Measurements from ENCODE around the gene GSK3A. TPM values are rescaled to one million over a fixed set of nuclear protein-coding genes. Genes with fewer than 3 reads are reported as not detected.

Gene GSK3A
- total and polyA plus RNA-seq, 2 experiments from 2014 or later: 17.7 to 40.7 TPM

DNA sequence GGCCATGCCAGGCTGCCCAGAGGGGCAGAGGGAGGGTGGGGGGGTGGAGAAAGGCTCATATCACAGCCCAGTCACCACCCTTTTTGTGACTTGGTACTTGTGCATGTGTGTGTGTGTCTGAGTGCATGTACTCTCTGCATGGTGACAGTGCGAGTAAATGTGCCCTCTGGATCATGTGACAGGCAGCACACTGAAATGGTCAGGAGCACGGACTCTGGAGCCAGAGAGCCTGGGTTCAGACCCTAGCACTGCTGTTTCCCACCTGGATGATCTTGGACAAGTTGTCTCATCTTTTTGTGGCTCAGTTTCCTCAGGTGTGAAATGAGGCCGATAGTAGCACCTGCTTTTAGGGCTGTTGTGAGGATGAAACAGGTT is 28.6 kb upstream of the GSK3A start:
- peaks cover 13% of the 10 kb centered on the region; the same call in 2 of the 3 replicates for H3K36me3 Mint-ChIP-seq (ENCODE audit: low read depth)
- Histone ChIP-seq H4K20me1 (replicated peaks; ENCODE audit: insufficient read depth) (no peaks in the 10 kb centered on the region), H3K4me1 (ENCODE audit: insufficient read depth) (peaks cover 9% of the 10 kb centered on the region; the same call in 1 of the 2 replicates), H3K9me2 (ENCODE audit: insufficient read depth) (no peaks in the 10 kb centered on the region), H3K36me3 (ENCODE audit: insufficient read depth) (no peaks in the 10 kb centered on the region), H3K4me2 (no peak overlapping the region), H3F3A (replicated peaks; ENCODE audit: low read depth) (0 out of 2 replicates have a peak, but pooled peaks cover 4% of the 10 kb centered on the region), H3K4me3 (no peak overlapping the region), H3K79me2 (replicated peaks; ENCODE audit: insufficient read depth) (peaks cover 6% of the 10 kb centered on the region; the same call in 1 of the 2 replicates), H2AFZ (no peak overlapping the region), H3K27ac (ENCODE audit: low read depth) (no peak overlapping the region), H3K27me3 (ENCODE audit: insufficient read depth) (peaks cover 8% of the 10 kb centered on the region; the same call in 1 of the 2 replicates)
- ATAC-seq (no peak), DNase-seq (ENCODE audit: low spot score) (no peak)
- H3K4me1 Mint-ChIP-seq: peaks cover 27% of the 10 kb centered on the region
- peak overlapping the region; percentile 34; the same call in 1 of the 3 replicates for H3K4me3 Mint-ChIP-seq
- no peaks in the 10 kb centered on the region; the same call in 2 of the 3 replicates for H3K9me3 Mint-ChIP-seq
- H3K27me3 Mint-ChIP-seq (ENCODE audit: insufficient read depth, low read depth, poor library complexity): peaks cover 4% of the 10 kb centered on the region
- TF ChIP-seq, protein P1, sequence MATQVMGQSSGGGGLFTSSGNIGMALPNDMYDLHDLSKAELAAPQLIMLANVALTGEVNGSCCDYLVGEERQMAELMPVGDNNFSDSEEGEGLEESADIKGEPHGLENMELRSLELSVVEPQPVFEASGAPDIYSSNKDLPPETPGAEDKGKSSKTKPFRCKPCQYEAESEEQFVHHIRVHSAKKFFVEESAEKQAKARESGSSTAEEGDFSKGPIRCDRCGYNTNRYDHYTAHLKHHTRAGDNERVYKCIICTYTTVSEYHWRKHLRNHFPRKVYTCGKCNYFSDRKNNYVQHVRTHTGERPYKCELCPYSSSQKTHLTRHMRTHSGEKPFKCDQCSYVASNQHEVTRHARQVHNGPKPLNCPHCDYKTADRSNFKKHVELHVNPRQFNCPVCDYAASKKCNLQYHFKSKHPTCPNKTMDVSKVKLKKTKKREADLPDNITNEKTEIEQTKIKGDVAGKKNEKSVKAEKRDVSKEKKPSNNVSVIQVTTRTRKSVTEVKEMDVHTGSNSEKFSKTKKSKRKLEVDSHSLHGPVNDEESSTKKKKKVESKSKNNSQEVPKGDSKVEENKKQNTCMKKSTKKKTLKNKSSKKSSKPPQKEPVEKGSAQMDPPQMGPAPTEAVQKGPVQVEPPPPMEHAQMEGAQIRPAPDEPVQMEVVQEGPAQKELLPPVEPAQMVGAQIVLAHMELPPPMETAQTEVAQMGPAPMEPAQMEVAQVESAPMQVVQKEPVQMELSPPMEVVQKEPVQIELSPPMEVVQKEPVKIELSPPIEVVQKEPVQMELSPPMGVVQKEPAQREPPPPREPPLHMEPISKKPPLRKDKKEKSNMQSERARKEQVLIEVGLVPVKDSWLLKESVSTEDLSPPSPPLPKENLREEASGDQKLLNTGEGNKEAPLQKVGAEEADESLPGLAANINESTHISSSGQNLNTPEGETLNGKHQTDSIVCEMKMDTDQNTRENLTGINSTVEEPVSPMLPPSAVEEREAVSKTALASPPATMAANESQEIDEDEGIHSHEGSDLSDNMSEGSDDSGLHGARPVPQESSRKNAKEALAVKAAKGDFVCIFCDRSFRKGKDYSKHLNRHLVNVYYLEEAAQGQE (IDR thresholded peaks at IDR 0.05; ENCODE audit: unreplicated experiment): no peak
- no peak for TF ChIP-seq STAT1 (IDR thresholded peaks at IDR 0.05; ENCODE audit: unreplicated experiment)
- TF ChIP-seq EZH2 (IDR thresholded peaks at IDR 0.05; ENCODE audit: low read depth, unreplicated experiment): no peak
- TF ChIP-seq, protein P2, sequence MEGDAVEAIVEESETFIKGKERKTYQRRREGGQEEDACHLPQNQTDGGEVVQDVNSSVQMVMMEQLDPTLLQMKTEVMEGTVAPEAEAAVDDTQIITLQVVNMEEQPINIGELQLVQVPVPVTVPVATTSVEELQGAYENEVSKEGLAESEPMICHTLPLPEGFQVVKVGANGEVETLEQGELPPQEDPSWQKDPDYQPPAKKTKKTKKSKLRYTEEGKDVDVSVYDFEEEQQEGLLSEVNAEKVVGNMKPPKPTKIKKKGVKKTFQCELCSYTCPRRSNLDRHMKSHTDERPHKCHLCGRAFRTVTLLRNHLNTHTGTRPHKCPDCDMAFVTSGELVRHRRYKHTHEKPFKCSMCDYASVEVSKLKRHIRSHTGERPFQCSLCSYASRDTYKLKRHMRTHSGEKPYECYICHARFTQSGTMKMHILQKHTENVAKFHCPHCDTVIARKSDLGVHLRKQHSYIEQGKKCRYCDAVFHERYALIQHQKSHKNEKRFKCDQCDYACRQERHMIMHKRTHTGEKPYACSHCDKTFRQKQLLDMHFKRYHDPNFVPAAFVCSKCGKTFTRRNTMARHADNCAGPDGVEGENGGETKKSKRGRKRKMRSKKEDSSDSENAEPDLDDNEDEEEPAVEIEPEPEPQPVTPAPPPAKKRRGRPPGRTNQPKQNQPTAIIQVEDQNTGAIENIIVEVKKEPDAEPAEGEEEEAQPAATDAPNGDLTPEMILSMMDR (conservative IDR thresholded peaks at IDR 0.05; ENCODE audit: low read depth in 2 of 2): no peak
- no peak for TF ChIP-seq NANOG (IDR thresholded peaks at IDR 0.05; ENCODE audit: borderline replicate concordance)
- no peak for TF ChIP-seq JUNB (IDR thresholded peaks at IDR 0.05; ENCODE audit: unreplicated experiment)
- TF ChIP-seq, protein P3, sequence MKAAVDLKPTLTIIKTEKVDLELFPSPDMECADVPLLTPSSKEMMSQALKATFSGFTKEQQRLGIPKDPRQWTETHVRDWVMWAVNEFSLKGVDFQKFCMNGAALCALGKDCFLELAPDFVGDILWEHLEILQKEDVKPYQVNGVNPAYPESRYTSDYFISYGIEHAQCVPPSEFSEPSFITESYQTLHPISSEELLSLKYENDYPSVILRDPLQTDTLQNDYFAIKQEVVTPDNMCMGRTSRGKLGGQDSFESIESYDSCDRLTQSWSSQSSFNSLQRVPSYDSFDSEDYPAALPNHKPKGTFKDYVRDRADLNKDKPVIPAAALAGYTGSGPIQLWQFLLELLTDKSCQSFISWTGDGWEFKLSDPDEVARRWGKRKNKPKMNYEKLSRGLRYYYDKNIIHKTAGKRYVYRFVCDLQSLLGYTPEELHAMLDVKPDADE (IDR thresholded peaks at IDR 0.05): no peak
- no peak for TF ChIP-seq CREB1 (CRISPR knock-in tag; IDR thresholded peaks at IDR 0.05; ENCODE audit: low read depth)
- TF ChIP-seq, protein P4, sequence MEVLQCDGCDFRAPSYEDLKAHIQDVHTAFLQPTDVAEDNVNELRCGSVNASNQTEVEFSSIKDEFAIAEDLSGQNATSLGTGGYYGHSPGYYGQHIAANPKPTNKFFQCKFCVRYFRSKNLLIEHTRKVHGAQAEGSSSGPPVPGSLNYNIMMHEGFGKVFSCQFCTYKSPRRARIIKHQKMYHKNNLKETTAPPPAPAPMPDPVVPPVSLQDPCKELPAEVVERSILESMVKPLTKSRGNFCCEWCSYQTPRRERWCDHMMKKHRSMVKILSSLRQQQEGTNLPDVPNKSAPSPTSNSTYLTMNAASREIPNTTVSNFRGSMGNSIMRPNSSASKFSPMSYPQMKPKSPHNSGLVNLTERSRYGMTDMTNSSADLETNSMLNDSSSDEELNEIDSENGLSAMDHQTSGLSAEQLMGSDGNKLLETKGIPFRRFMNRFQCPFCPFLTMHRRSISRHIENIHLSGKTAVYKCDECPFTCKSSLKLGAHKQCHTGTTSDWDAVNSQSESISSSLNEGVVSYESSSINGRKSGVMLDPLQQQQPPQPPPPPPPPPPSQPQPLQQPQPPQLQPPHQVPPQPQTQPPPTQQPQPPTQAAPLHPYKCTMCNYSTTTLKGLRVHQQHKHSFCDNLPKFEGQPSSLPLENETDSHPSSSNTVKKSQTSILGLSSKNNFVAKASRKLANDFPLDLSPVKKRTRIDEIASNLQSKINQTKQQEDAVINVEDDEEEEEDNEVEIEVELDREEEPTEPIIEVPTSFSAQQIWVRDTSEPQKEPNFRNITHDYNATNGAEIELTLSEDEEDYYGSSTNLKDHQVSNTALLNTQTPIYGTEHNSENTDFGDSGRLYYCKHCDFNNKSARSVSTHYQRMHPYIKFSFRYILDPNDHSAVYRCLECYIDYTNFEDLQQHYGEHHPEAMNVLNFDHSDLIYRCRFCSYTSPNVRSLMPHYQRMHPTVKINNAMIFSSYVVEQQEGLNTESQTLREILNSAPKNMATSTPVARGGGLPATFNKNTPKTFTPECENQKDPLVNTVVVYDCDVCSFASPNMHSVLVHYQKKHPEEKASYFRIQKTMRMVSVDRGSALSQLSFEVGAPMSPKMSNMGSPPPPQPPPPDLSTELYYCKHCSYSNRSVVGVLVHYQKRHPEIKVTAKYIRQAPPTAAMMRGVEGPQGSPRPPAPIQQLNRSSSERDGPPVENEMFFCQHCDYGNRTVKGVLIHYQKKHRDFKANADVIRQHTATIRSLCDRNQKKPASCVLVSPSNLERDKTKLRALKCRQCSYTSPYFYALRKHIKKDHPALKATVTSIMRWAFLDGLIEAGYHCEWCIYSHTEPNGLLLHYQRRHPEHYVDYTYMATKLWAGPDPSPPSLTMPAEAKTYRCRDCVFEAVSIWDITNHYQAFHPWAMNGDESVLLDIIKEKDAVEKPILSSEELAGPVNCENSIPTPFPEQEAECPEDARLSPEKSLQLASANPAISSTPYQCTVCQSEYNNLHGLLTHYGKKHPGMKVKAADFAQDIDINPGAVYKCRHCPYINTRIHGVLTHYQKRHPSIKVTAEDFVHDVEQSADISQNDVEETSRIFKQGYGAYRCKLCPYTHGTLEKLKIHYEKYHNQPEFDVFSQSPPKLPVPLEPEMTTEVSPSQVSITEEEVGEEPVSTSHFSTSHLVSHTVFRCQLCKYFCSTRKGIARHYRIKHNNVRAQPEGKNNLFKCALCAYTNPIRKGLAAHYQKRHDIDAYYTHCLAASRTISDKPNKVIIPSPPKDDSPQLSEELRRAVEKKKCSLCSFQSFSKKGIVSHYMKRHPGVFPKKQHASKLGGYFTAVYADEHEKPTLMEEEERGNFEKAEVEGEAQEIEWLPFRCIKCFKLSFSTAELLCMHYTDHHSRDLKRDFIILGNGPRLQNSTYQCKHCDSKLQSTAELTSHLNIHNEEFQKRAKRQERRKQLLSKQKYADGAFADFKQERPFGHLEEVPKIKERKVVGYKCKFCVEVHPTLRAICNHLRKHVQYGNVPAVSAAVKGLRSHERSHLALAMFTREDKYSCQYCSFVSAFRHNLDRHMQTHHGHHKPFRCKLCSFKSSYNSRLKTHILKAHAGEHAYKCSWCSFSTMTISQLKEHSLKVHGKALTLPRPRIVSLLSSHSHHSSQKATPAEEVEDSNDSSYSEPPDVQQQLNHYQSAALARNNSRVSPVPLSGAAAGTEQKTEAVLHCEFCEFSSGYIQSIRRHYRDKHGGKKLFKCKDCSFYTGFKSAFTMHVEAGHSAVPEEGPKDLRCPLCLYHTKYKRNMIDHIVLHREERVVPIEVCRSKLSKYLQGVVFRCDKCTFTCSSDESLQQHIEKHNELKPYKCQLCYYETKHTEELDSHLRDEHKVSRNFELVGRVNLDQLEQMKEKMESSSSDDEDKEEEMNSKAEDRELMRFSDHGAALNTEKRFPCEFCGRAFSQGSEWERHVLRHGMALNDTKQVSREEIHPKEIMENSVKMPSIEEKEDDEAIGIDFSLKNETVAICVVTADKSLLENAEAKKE (CRISPR knock-in tag; IDR thresholded peaks at IDR 0.05): no peak
- no peak for TF ChIP-seq ZNF114 (CRISPR knock-in tag; IDR thresholded peaks at IDR 0.05)
- no peak for TF ChIP-seq EZH2phosphoT487 (IDR thresholded peaks at IDR 0.05; ENCODE audit: unreplicated experiment)
- no peak overlapping the region for H3K27ac Mint-ChIP-seq
